HepG2 (cell line): Measurements from ENCODE around the gene NCBP3. TPM values are rescaled to one million over a fixed set of nuclear protein-coding genes. Genes with fewer than 3 reads are reported as not detected.

Experiments used
- ATAC-seq: fragments of 200-7000 bp; cut with Tn5 transposase; 3 replicates; pipeline ENCODE4 v1.9.1; 2020; ENCODE audit warnings: mild to moderate bottlenecking, moderate library complexity
- BruUV-seq: library from RNA; stranded (reverse); fragments of 400-500 nt; replicated peaks from 2 replicates; lab custom pipeline; 2021; lab: Mats Ljungman, UMichigan
- CTCF ChIA-PET: fragments of 300-600 bp; formaldehyde crosslinking; extraction: SDS; loops from one replicate; lab custom pipeline; 2021; ENCODE audit warnings: low total read pairs, inconsistent platforms, low intra/inter-chr PET ratio; lab: Yijun Ruan, JAX
- POLR2A ChIA-PET: fragments of 350-600 bp; sonication (Branson Sonifier 250); formaldehyde crosslinking; loops from one replicate; lab custom pipeline; 2020; ENCODE audit warnings: antibody characterized with exemption, inconsistent platforms; lab: Yijun Ruan, JAX
- DNase-seq: peaks from one replicate; pipeline ENCODE4 v3.0.0-alpha.2; 2015; ENCODE audit warnings: low spot score
- FAIRE-seq: peaks from 3 replicates; lab custom pipeline; 2011; peaks lifted over from hg19 to GRCh38; lab: Jason Lieb, UNC
- H2AFZ ChIP-seq: one replicate; pipeline ENCODE4 v1.6.1; 2011; ENCODE audit warnings: low read length, inconsistent platforms
- H3K27ac ChIP-seq: fragments of 300-600 bp; 3 replicates; pipeline ENCODE4 v1.8.0; 2011; ENCODE audit warnings: mixed run types, mild to moderate bottlenecking, mixed read lengths, low read length, inconsistent platforms; ENCODE audit not compliant: insufficient read depth; ENCODE audit errors: extremely low read length
- H3K27me3 ChIP-seq, 2 experiments: fragments of 200-600 bp in 1 of 2; 2 replicates in 1 of 2; 3 replicates in 1 of 2; pipeline versions ENCODE4 v1.6.0 to v1.8.0; 2011; ENCODE audit warnings: low read length in 2 of 2, mild to moderate bottlenecking in 2 of 2, moderate library complexity in 2 of 2, inconsistent platforms in 1 of 2; ENCODE audit not compliant: insufficient read depth in 2 of 2, control insufficient read depth in 1 of 2
- H3K36me3 ChIP-seq, 2 experiments: fragments of 200-600 bp in 1 of 2; replicated peaks in 1 of 2; 2 replicates in 1 of 2; 3 replicates in 1 of 2; pipeline versions ENCODE4 v1.5.1 to v1.8.0; 2011; ENCODE audit warnings: low read length in 2 of 2, inconsistent platforms in 1 of 2; ENCODE audit not compliant: insufficient read depth in 2 of 2, control insufficient read depth in 1 of 2
- H3K4me1 ChIP-seq: 2 replicates; pipeline ENCODE4 v1.5.1; 2012; ENCODE audit warnings: low read length, inconsistent platforms; ENCODE audit not compliant: insufficient read depth
- H3K4me2 ChIP-seq: 2 replicates; pipeline ENCODE4 v1.6.0; 2011; ENCODE audit warnings: low read depth, low read length, inconsistent platforms
- H3K4me3 ChIP-seq, 3 experiments: fragments of 200-600 bp in 1 of 3; sonication (generic), shearing (Covaris generic) in 1 of 3; replicated peaks in 1 of 3; 2 replicates each; pipeline ENCODE4 v1.5.1; 2011 to 2016; ENCODE audit warnings: low read length in 3 of 3, inconsistent platforms in 2 of 3, low read depth in 2 of 3, mild to moderate bottlenecking in 2 of 3, control low read depth in 1 of 3, mixed read lengths in 1 of 3; ENCODE audit not compliant: insufficient read depth in 1 of 3
- H3K79me2 ChIP-seq: one replicate; pipeline ENCODE4 v1.6.1; 2011; ENCODE audit warnings: low read length, inconsistent platforms; ENCODE audit not compliant: insufficient read depth
- H3K9ac ChIP-seq: 2 replicates; pipeline ENCODE4 v1.6.0; 2011; ENCODE audit warnings: mild to moderate bottlenecking, low read depth, low read length, inconsistent platforms; ENCODE audit not compliant: insufficient read depth
- H3K9me3 ChIP-seq: 2 replicates; pipeline ENCODE4 v1.5.1; 2012; ENCODE audit warnings: mild to moderate bottlenecking, low read length
- H4K20me1 ChIP-seq: 2 replicates; pipeline ENCODE4 v1.6.0; 2011; ENCODE audit warnings: inconsistent platforms, mild to moderate bottlenecking, low read length, moderate library complexity; ENCODE audit not compliant: insufficient read depth
- DMAP1 ChIP-seq: IDR thresholded peaks from 2 replicates; pipeline ENCODE4 v1.6.1; 2016
- DR1 ChIP-seq: sonication (generic); formaldehyde crosslinking; IDR thresholded peaks from 2 replicates; pipeline ENCODE4 v1.8.0; 2021; ENCODE audit warnings: mild to moderate bottlenecking, missing genetic modification reagents, inconsistent platforms
- ISL2 ChIP-seq: sonication (generic); formaldehyde crosslinking; IDR thresholded peaks from 2 replicates; pipeline ENCODE4 v1.5.0; 2020; ENCODE audit warnings: missing genetic modification reagents
- NFE2 ChIP-seq: sonication (generic); formaldehyde crosslinking; IDR thresholded peaks from 2 replicates; pipeline ENCODE4 v1.4.0; 2020; ENCODE audit warnings: missing genetic modification reagents
- PITX1 ChIP-seq: sonication (generic); formaldehyde crosslinking; IDR thresholded peaks from 2 replicates; pipeline ENCODE4 v1.5.1; 2020; ENCODE audit warnings: mild to moderate bottlenecking, missing genetic modification reagents
- RCOR2 ChIP-seq: IDR thresholded peaks from 2 replicates; pipeline ENCODE4 v1.6.1; 2016; ENCODE audit warnings: missing biosample characterization, missing genetic modification reagents
- SIN3B ChIP-seq: fragments of 150-350 bp; IDR thresholded peaks from 2 replicates; pipeline ENCODE4 v1.6.1; 2014; ENCODE audit warnings: low read length
- SPEN ChIP-seq: sonication (generic); formaldehyde crosslinking; IDR thresholded peaks from 2 replicates; pipeline ENCODE4 v1.5.1; 2020; ENCODE audit warnings: low read depth, mild to moderate bottlenecking, missing genetic modification reagents
- SRSF4 ChIP-seq: fragments of 200-400 bp; formaldehyde crosslinking; IDR thresholded peaks from one replicate; pipeline ENCODE4 v1.6.1; 2018; ENCODE audit warnings: mild to moderate bottlenecking, low read depth, low read length, moderate library complexity; ENCODE audit not compliant: poor library complexity, severe bottlenecking
- ZNF788 ChIP-seq: sonication (generic); formaldehyde crosslinking; IDR thresholded peaks from 2 replicates; pipeline ENCODE4 v1.5.0; 2020; ENCODE audit warnings: mild to moderate bottlenecking, missing genetic modification reagents, borderline replicate concordance
- ZNF790 ChIP-seq: sonication (generic); formaldehyde crosslinking; IDR thresholded peaks from 2 replicates; pipeline ENCODE4 v1.8.0; 2022; ENCODE audit warnings: missing genetic modification reagents, mild to moderate bottlenecking, borderline replicate concordance
- WGBS: methylation state at CpG from one replicate; pipeline ENCODE4 v1.1.6; 2017; ENCODE audit warnings: low lambda C conversion rate; 5-methylcytosine and 5-hydroxymethylcytosine counted together
- in situ Hi-C: cut with HindIII; loops from 2 replicates; pipeline ENCODE4 v1.10.0; 2017; ENCODE audit warnings: low pct_unique_long_range_greater_than_20kb; ENCODE audit not compliant: extremely low pct_ligation_motif_present
- intact Hi-C: fragments of 100-400 bp; cut with micrococcal nuclease; formaldehyde crosslinking; loops from one replicate; pipeline ENCODE4 v1.10.0; 2022; ENCODE audit not compliant: unreplicated experiment
- polyA plus RNA-seq, 8 experiments: library from polyadenylated mRNA; depleted of rRNA in 3 of 8; stranded (reverse) in 7 of 8; unstranded in 1 of 8; fragments of >200 nt; fragmentation: Illumina TruSeq in 4 of 8; extraction: Trizol in 4 of 8; gene quantifications; 2 replicates each; pipeline versions ENCODE4 v1.2.1 to v1.2.3, GENCODE V29; 2011 to 2016; ENCODE audit warnings: low read depth in 4 of 8, missing spikeins in 1 of 8, mixed read lengths in 1 of 8; ENCODE audit not compliant: insufficient read depth in 1 of 8
- total RNA-seq, 5 experiments: library from RNA; depleted of rRNA; stranded (reverse); fragments of >200 nt; fragmentation: Illumina TruSeq; extraction: Trizol; gene quantifications; 2 replicates each; pipeline ENCODE4 v1.2.3, GENCODE V29; 2016; ENCODE audit warnings: low read depth in 1 of 5
- TF ChIP-seq, protein P1 (sequence below): sonication (generic); formaldehyde crosslinking; IDR thresholded peaks from 2 replicates; pipeline ENCODE4 v1.8.1; 2023; ENCODE audit warnings: missing genetic modification reagents, mild to moderate bottlenecking, borderline replicate concordance
- TF ChIP-seq, protein P2 (sequence below): sonication (generic); formaldehyde crosslinking; IDR thresholded peaks from 2 replicates; pipeline ENCODE4 v1.5.0; 2020; ENCODE audit warnings: missing genetic modification reagents
- TF ChIP-seq, protein P3 (sequence below): IDR thresholded peaks from 2 replicates; pipeline ENCODE4 v1.6.1; 2012; ENCODE audit warnings: low read length, improper control_type of control experiment
- TF ChIP-seq, protein P4 (sequence below): sonication (generic); formaldehyde crosslinking; IDR thresholded peaks from 2 replicates; pipeline ENCODE4 v1.4.0; 2020; ENCODE audit warnings: low read depth, mild to moderate bottlenecking, missing genetic modification reagents
- TF ChIP-seq, protein P5 (sequence below): sonication (generic); formaldehyde crosslinking; conservative IDR thresholded peaks from 2 replicates; pipeline ENCODE4 v1.8.1; 2023; ENCODE audit warnings: missing genetic modification reagents

The NCBP3 gene
- total and polyA plus RNA-seq, 2 of the 13 experiments (the other 11 are each of a cell fraction or from before 2014, with no cell fraction given) = 19.5 to 24.8 TPM

DNA sequence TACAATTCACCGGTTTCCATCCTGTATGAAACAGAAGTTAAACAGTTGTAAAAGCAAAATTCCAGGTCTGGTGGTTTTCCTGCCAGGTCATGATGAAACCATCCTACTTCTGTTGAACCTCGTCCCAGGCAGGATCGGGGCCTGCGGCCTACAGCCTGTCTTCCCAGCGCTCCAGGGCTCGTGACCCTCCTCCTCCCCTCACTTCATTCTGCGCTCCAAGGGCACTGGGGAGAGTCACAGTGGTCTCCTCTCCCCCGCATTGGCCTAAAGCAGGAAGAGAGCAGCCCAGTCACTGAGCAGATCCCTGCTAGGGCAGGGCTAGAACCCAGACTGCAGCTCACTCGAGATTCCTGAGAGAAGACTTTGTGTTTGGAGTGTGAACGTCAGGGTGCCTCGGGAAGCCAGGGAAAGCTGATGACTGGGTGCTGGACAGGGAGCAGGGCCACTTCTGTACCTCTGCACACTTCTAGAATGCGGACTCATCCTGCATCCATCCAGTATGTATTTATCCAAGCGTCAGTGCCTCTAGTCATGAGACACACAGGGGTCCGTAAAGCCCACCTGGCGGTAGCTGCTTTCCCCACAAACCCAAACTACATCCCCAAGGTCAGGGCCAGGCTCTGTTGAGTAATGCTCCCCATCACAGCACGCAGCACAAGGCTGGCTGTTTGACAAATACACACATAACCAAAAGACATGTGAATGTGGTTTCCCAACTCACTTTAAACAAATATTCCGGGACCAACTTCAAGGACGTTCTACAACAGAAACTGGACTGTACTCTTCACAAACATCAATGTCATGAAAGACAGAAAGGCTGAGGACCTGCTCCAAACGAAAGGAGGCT is 43.4 kb downstream of the NCBP3 start:
- Histone ChIP-seq H3K4me2 (peak overlapping the region; percentile 74), H3K27me3 (no peaks in the 10 kb centered on the region), H4K20me1 (no peaks in the 10 kb centered on the region), H3K9me3 (no peaks in the 10 kb centered on the region), H3K79me2 (no peaks in the 10 kb centered on the region), H3K4me3 (peak overlapping the region in 2 of 3 experiments; percentile 8 to 52; a peak in 2 of 6 replicates), H2AFZ (no peak overlapping the region), H3K9ac (peak overlapping the region; percentile 76), H3K4me1 (peaks cover 90% of the 10 kb centered on the region), H3K27ac (peak overlapping the region; percentile 98), H3K36me3 (peaks cover 0 to 3% of the 10 kb centered on the region in 2 experiments; a peak in 1 of 5 replicates)
- BruUV-seq = TSS peak; percentile 76
- WGBS = under 1% methylated on average over 19 of the region's 19 CpGs
- intact Hi-C loops = loop anchor here (1.0 kb wide), 1 partner anchor 8 kb away; no protein-coding TSS in a partner anchor
- in situ Hi-C loops = no loop called here
- POLR2A ChIA-PET = interaction anchor here (0.6 to 5.9 kb wide), 13 partner anchors 8 to 135 kb away, joined by 3 to 39 read pairs (median 4); partner anchors contain the start of genes CAMKK1, HASPIN and NCBP3
- CTCF ChIA-PET = no interaction called here
- FAIRE-seq (peak; percentile 99), ATAC-seq (peak; percentile 81), DNase-seq (peak; percentile 100)
- no peak for TF ChIP-seq DR1 (CRISPR knock-in tag)
- TF ChIP-seq, protein P1, sequence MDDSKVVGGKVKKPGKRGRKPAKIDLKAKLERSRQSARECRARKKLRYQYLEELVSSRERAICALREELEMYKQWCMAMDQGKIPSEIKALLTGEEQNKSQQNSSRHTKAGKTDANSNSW (CRISPR knock-in tag) = no peak
- peak; percentile 98 for TF ChIP-seq RCOR2 (CRISPR knock-in tag)
- TF ChIP-seq SPEN (CRISPR knock-in tag) = peak; percentile 76
- TF ChIP-seq ZNF790 (CRISPR knock-in tag) = no peak
- TF ChIP-seq, protein P2, sequence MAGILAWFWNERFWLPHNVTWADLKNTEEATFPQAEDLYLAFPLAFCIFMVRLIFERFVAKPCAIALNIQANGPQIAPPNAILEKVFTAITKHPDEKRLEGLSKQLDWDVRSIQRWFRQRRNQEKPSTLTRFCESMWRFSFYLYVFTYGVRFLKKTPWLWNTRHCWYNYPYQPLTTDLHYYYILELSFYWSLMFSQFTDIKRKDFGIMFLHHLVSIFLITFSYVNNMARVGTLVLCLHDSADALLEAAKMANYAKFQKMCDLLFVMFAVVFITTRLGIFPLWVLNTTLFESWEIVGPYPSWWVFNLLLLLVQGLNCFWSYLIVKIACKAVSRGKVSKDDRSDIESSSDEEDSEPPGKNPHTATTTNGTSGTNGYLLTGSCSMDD (CRISPR knock-in tag) = no peak
- no peak for TF ChIP-seq SRSF4
- TF ChIP-seq NFE2 (CRISPR knock-in tag) = no peak
- TF ChIP-seq SIN3B = no peak
- TF ChIP-seq, protein P3, sequence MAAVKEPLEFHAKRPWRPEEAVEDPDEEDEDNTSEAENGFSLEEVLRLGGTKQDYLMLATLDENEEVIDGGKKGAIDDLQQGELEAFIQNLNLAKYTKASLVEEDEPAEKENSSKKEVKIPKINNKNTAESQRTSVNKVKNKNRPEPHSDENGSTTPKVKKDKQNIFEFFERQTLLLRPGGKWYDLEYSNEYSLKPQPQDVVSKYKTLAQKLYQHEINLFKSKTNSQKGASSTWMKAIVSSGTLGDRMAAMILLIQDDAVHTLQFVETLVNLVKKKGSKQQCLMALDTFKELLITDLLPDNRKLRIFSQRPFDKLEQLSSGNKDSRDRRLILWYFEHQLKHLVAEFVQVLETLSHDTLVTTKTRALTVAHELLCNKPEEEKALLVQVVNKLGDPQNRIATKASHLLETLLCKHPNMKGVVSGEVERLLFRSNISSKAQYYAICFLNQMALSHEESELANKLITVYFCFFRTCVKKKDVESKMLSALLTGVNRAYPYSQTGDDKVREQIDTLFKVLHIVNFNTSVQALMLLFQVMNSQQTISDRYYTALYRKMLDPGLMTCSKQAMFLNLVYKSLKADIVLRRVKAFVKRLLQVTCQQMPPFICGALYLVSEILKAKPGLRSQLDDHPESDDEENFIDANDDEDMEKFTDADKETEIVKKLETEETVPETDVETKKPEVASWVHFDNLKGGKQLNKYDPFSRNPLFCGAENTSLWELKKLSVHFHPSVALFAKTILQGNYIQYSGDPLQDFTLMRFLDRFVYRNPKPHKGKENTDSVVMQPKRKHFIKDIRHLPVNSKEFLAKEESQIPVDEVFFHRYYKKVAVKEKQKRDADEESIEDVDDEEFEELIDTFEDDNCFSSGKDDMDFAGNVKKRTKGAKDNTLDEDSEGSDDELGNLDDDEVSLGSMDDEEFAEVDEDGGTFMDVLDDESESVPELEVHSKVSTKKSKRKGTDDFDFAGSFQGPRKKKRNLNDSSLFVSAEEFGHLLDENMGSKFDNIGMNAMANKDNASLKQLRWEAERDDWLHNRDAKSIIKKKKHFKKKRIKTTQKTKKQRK = no peak
- peak; percentile 89 for TF ChIP-seq DMAP1
- TF ChIP-seq ZNF788 (CRISPR knock-in tag) = 0 out of 2 replicates have a peak, but pooled peaks have one; percentile 61
- TF ChIP-seq ISL2 (CRISPR knock-in tag) = peak; percentile 94
- TF ChIP-seq, protein P4, sequence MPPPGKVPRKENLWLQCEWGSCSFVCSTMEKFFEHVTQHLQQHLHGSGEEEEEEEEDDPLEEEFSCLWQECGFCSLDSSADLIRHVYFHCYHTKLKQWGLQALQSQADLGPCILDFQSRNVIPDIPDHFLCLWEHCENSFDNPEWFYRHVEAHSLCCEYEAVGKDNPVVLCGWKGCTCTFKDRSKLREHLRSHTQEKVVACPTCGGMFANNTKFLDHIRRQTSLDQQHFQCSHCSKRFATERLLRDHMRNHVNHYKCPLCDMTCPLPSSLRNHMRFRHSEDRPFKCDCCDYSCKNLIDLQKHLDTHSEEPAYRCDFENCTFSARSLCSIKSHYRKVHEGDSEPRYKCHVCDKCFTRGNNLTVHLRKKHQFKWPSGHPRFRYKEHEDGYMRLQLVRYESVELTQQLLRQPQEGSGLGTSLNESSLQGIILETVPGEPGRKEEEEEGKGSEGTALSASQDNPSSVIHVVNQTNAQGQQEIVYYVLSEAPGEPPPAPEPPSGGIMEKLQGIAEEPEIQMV = no peak; the same call in 1 of the 2 replicates
- peak; percentile 93 for TF ChIP-seq PITX1 (CRISPR knock-in tag)
- TF ChIP-seq, protein P5, sequence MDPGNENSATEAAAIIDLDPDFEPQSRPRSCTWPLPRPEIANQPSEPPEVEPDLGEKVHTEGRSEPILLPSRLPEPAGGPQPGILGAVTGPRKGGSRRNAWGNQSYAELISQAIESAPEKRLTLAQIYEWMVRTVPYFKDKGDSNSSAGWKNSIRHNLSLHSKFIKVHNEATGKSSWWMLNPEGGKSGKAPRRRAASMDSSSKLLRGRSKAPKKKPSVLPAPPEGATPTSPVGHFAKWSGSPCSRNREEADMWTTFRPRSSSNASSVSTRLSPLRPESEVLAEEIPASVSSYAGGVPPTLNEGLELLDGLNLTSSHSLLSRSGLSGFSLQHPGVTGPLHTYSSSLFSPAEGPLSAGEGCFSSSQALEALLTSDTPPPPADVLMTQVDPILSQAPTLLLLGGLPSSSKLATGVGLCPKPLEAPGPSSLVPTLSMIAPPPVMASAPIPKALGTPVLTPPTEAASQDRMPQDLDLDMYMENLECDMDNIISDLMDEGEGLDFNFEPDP (CRISPR knock-in tag) = no peak
